NK-92 (cell line): Measurements from ENCODE around the gene EIF3CL.
"Not testable (repeated sequence)": the region's sequence is repeated elsewhere in the genome, so short reads cannot be mapped to it uniquely, and the experiment has no call there.

Experiments
- DNase-seq: peaks from one replicate; lab custom pipeline; 2025; ENCODE audit not compliant: unreplicated experiment; lab: John Stamatoyannopoulos, UW

Gene EIF3CL

GRCh38 chr16:28403220-28404072, at the start of gene EIF3CL:
Gene EIF3CL (minus strand): TSS chr16:28403841. CDS start chr16:28403618, 223 bp downstream.
- not testable (repeated sequence) for DNase-seq

DNA sequence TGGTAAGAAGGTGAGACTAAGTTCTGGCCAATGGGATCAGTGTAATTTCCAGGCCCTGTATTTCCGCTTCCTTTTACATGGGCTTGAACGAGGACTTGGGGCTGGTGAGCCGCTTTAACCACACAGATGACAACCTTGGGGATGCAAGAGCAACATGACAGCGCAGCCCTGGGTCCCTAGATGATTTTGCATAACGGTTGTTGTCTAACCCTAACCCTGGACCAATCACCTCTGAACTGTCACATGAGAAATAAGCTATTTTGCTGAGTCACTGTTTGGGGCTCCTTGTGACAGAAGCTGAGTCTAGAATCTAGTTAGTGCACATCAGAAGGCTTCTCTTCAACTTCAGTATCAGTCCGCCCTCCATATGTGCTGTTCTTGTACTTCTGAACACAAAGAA, 43.4 kb upstream of the EIF3CL start:
- not testable (repeated sequence) for DNase-seq

DNA sequence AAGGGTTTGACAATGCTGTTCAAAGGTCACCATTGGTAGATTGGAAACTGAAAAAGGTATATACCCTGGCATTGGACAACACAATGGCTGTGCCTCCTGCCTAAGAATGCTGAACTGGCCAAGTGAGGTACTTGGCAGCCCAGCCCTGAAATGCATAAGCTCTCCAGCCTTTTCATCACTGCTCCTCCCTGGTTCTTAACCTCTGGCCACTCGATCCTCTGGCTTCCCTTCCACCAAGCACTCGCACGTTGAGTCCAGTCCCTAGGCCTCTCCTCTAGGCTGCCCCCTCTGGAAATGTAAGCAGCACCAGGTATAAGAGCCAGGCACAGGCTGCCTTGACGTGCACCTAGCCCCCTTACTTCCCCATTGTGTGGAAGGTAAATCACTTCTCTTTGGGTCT, 42.7 kb upstream of the EIF3CL start:
- not testable (repeated sequence) for DNase-seq

DNA sequence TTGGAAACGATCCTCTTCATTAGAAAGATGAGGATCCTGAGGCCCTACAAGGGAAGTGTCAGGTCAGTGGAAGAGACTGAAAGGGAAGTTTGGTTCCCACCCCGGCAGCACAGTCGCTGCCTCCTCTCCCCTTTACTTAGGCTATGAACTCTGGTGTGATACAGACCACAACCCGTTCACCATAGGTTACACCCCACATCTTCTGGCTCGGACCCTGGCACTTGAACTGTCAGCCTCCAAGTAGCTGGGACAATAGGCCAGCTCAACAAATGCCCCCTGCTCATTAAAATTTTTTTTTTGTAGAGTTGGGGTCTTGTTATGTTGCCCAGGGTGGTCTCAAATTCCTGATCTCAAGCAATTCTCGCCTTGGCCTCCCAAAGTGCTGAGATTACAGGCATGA, 40.3 kb upstream of the EIF3CL start:
- not testable (repeated sequence) for DNase-seq

DNA sequence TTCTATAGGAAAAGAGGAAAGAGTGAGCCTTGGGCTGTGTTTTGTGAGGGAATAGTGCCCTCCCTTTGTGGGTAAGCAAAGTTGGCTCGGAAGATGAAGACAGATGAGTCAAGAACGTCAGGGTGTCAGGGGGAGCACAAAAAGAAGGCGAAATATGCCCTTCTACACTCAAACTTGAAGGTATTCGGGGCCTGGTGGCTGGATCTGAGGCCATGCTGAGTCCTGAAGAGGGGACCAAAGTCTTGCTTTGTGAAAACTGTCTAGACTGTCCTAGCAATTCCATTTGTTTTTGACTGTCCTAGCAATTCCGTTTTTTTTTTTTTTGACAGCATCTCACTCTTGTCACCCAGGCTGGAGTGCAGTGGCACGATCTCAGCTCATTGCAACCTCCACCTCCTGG, 35.3 kb upstream of the EIF3CL start:
- not testable (repeated sequence) for DNase-seq

DNA sequence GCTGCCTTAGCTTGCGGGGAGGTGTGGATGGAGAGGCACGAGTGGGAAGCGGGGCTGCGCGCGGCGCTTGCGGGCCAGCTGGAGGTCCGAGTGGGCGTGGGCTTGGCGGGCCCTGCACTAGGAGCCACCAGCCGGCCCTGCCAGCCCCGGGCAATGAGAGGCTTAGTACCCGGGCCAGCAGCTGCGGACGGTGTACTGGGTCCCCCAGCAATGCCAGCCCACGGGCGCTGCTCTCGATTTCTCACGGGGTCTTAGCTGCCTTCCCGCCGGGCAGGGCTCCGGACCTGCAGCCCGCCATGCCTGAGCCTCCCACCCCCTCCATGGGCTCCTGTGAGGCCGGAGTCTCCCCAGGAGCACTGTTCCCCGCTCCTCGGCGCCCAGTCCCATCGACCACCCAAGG, 31.7 kb upstream of the EIF3CL start:
- DNase-seq: not testable (repeated sequence)

- not testable (repeated sequence) for DNase-seq
Observed at GRCh38 chr16:28426060-28426680, 22.5 kb upstream of the EIF3CL start.

GRCh38 chr16:28421071-28421750, 17.6 kb upstream of the EIF3CL start:
- DNase-seq: not testable (repeated sequence)

- not testable (repeated sequence) for DNase-seq
Observed at GRCh38 chr16:28417033-28417432, 13.4 kb upstream of the EIF3CL start.

- not testable (repeated sequence) for DNase-seq
Observed at GRCh38 chr16:28414530-28414929, 10.9 kb upstream of the EIF3CL start.

- DNase-seq: not testable (repeated sequence)
Observed at GRCh38 chr16:28413585-28413984, 9.9 kb upstream of the EIF3CL start.

- DNase-seq: not testable (repeated sequence)
Observed at GRCh38 chr16:28392054-28392453, 11.6 kb downstream of the EIF3CL start.

- DNase-seq: not testable (repeated sequence)
Observed at GRCh38 chr16:28382177-28382867, 21.3 kb downstream of the EIF3CL start.

DNA sequence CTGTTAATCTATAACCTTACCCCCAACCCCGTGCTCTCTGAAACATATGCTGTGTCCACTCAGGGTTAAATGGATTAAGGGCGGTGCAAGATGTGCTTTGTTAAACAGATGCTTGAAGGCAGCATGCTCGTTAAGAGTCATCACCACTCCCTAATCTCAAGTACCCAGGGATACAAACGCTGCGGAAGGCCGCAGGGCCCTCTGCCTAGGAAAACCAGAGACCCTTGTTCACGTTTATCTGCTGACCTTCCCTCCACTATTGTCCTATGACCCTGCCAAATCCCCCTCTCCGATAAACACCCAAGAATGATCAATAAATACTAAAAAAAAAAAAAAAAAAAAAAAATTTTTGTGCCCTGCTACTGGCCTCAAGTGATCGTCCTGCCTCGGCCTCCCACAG, 25.8 kb downstream of the EIF3CL start:
- DNase-seq: not testable (repeated sequence)

DNA sequence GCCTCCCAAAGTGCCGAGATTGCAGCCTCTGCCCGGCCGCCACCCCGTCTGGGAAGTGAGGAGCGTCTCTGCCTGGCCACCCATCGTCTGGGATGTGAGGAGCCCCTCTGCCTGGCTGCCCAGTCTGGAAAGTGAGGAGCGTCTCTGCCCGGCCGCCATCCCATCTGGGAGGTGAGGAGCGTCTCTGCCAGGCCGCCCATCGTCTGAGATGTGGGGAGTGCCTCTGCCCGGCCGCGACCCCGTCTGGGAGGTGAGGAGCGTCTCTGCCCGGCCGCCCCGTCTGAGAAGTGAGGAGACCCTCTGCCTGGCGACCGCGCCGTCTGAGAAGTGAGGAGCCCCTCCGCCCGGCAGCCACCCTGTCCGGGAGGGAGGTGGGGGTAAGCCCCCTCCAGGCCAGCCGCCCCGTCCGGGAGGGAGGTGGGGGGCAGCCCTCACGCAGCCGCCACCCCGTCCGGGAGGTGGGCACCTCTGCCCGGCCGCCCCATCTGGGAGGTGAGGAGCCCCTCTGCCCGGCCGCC, 26.5 kb downstream of the EIF3CL start:
- not testable (repeated sequence) for DNase-seq

DNA sequence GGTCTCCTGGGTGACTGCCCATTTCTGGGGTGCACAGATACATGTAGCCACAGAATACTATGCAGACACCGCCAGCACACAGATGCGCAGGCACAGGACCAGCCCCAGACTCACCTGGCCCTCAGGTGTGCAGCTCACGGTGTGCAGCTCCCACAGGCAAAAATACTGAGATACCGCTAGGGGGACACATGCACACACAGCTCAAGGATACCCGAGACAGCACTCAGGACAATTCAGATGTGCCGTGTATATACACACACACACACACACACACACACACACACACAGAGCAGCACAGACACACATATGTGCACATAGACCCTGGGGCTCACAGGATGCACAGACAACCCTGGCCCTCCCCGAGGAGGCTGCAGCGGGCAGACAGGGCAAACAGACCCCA, 28.5 kb downstream of the EIF3CL start:
- not testable (repeated sequence) for DNase-seq

DNA sequence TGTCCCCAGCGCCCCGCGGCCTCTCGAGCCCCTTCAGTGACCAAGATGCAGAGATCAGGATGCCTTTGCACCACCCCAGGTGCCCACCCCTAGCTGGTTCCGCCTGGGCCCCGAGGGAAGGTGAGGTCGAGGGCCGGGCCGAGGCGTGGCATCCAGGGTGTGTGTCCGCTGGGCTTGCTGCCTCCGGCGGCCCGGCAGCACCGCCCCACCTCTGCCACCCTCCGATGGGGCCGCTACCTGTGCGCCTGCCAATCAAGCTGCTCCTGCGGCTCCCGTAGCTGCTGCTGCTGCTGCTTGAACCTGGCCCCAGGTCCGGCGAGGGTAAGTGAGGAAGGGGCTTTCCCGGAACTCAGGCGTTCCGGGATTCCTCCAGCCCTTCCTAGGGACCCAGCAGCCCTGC, 29.4 kb downstream of the EIF3CL start:
- not testable (repeated sequence) for DNase-seq

- DNase-seq: not testable (repeated sequence)
Observed at GRCh38 chr16:28367926-28368325, 35.7 kb downstream of the EIF3CL start.

DNA sequence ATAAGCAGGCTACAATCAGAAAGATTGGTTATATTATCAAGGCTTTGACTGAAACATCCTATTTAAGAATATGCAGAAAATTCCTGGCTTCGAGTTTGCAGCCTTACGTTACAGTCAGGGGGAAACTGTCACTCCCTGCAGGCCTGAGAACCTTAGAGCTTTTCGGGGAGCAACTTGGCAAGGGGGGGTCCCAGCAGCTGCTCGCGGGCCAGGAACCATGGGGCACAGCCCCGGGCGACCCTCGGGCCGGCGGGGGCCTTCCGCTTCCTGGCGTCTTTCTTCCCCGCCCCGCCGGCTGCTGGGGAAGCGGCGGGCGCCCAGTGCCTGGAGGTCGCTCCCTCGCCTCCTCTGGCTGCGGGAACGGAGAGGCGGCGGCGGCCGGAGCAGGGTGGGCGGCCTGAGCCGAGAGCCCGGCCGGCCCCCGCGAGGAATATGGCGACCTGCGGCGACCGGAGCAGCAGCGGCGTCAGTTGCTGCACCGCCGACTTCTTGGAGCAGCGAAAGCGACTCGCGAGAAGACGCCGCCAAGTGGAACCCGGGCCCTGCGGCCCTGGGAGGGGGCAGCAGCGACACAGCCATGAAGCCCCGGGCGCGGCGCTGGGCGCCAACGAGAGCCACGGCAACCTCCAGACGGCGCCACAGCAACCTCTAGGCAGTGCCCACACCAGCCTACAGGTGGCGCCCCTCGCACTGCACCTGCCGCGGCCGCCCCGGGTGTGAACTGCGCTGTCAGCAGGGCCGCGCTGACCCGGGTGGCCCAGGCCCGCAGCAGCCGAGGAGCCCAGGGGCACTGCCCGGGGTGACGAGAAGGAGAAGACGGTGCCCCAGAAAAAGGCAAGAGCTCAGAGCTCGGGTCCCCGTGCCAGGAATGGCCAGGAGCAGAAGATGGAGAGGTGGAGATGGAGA, 39.1 kb downstream of the EIF3CL start:
- not testable (repeated sequence) for DNase-seq

DNA sequence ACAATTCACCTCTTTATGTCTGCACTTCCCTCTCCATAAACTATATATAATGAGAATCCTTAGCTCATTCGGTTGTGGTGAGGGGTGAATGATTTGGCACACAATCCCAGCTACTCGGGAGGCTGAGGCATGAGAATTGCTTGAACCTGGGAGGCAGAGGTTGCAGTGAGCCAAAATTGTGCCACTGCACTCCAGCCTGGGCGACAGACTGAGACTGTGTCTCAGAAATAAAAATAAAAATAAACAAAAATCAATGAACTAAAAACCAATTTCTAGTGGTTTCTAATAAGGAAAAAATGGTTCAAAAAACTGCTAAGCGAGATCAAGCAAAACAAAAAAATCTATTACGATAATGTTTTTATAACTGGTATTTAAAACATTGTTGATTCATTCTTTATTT, 40.2 kb downstream of the EIF3CL start, which contains the start of gene NPIPB6:
NPIPB6 (minus strand) TSS at position 101 of the 400 bp plus-strand sequence. CDS start 686 bp downstream, outside the sequence.
- DNase-seq: not testable (repeated sequence)
